Coronary artery (tissue), 2 donors: ENCODE data around the gene UBASH3A.

Experiments used
- DNase-seq: peaks from one replicate; pipeline ENCODE4 v3.0.0-alpha.2; 2017; ENCODE audit warnings: low spot score
- H3K27ac ChIP-seq, 2 donors: fragments of 200-600 bp; sonication (generic); one replicate each; pipeline ENCODE4 v1.5.1; 2016 to 2019
- H3K4me3 ChIP-seq: fragments of 200-600 bp; sonication (generic); 2 replicates; pipeline ENCODE4 v1.5.1; 2016; ENCODE audit warnings: mild to moderate bottlenecking, moderate library complexity
- CTCF ChIP-seq: fragments of 200-600 bp; sonication (generic); IDR thresholded peaks from one replicate; pipeline ENCODE4 v1.5.1; 2019; ENCODE audit warnings: antibody characterized with exemption

The UBASH3A gene

GRCh38 chr21:42385619-42386018 is 18.1 kb upstream of the UBASH3A start:
- Histone ChIP-seq H3K4me3 (no peak overlapping the region), H3K27ac (no peak overlapping the region)
- no peak for DNase-seq
- no peak for TF ChIP-seq CTCF

GRCh38 chr21:42386034-42386591 is 17.6 kb upstream of the UBASH3A start:
- TF ChIP-seq CTCF, result no peak
- no peak for DNase-seq
- H3K4me3 ChIP-seq, result no peak overlapping the region
- H3K27ac ChIP-seq, result no peak overlapping the region

GRCh38 chr21:42387164-42387563 is 16.5 kb upstream of the UBASH3A start:
- Histone ChIP-seq H3K27ac (no peak overlapping the region), H3K4me3 (no peak overlapping the region)
- no peak for DNase-seq
- TF ChIP-seq CTCF, result no peak

- H3K27ac ChIP-seq, result no peak overlapping the region
- H3K4me3 ChIP-seq, result no peak overlapping the region
- DNase-seq, result no peak
- no peak for TF ChIP-seq CTCF
Observed at GRCh38 chr21:42387843-42388340, 15.8 kb upstream of the UBASH3A start.

- no peak for DNase-seq
- H3K4me3 ChIP-seq, result no peak overlapping the region
- no peak for TF ChIP-seq CTCF
- H3K27ac ChIP-seq, result no peak overlapping the region
Observed at GRCh38 chr21:42388740-42389448, 14.8 kb upstream of the UBASH3A start.

- Histone ChIP-seq H3K27ac (no peak overlapping the region), H3K4me3 (no peak overlapping the region)
- DNase-seq, result no peak
- no peak for TF ChIP-seq CTCF
Observed at GRCh38 chr21:42389449-42389835, 14.3 kb upstream of the UBASH3A start.

GRCh38 chr21:42390193-42390592 is 13.5 kb upstream of the UBASH3A start:
- no peak overlapping the region for H3K27ac ChIP-seq
- no peak overlapping the region for H3K4me3 ChIP-seq
- no peak for DNase-seq
- no peak for TF ChIP-seq CTCF
